Keratinocyte (primary cell): ENCODE measurements around the gene KRTAP10-12.

Experiments used
- CTCF ChIP-seq, 3 experiments: IDR thresholded peaks in 1 of 3; conservative IDR thresholded peaks in 1 of 3; optimal IDR thresholded peaks in 1 of 3; 2 replicates in 2 of 3; 3 replicates in 1 of 3; pipeline versions ENCODE3 to v1.5.1; 2011; ENCODE audit warnings: low read length in 3 of 3, mild to moderate bottlenecking in 3 of 3, moderate library complexity in 2 of 3, control low read depth in 1 of 3, inconsistent platforms in 1 of 3; ENCODE audit not compliant: insufficient read depth in 2 of 3; ENCODE audit errors: extremely low read depth in 1 of 3
- EZH2 ChIP-seq: IDR thresholded peaks from one replicate; pipeline ENCODE4 v1.6.1; 2012; ENCODE audit warnings: inconsistent platforms, mild to moderate bottlenecking, low read length, moderate library complexity

- TF ChIP-seq EZH2 = no peak
- TF ChIP-seq CTCF (optimal IDR thresholded peaks at IDR 0.05 in 1 of 3, IDR thresholded peaks at IDR 0.05 in 1 of 3, conservative IDR thresholded peaks at IDR 0.05 in 1 of 3; ENCODE audit: extremely low read depth in 1 of 3, insufficient read depth in 2 of 3, low read length in 3 of 3) = no peak
Measured at GRCh38 chr21:44714905-44715304, 17.9 kb downstream of the KRTAP10-12 start.
